ENCODE results near the gene DHRS3. TPM values are rescaled to one million over a fixed set of nuclear protein-coding genes. Genes with fewer than 3 reads are reported as not detected.

DHRS3 gene
- total and polyA plus RNA-seq, 2 of the 13 experiments (the other 11 are each of a cell fraction or from before 2014, with no cell fraction given): 48.5 to 90.5 TPM

DNA sequence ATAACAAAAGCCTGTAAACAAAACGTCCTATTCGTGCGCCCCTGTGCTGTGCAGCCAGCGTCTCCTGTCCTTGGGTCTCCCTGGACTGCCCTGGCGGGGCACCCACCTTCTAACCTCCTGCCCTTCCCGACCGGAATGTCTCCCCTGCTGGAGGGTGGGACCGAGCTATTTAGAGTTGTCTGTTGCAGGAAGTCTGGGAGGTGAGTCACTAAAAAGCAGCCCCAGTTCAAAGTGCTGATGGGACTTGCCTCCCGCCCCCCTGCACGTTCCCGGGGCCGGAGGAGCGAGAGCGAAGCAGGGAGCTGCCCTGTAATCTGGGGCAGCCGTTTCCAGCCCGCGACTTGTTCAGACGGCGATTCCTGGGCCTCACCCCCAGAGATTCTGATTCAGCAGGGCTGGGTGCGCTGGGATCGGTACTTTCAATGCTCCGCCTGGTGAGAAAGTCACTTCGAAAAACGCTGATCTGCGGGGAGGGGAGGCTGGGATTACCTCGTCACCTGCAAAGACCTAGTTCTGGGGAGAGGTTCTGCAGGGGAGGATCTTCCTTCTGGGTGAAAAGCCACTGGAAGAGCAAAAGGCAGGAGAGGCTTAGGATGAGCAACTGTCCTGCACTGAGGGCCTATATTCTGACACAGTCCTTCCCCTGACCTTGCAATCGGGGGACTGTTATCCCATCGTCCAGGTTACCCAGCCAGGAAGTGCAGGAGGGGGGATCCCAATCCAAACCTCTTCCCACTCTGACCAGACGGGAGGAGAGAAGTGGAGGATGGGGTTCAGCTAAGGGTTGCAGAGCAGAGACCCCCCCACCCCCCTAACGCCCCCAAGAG, 1.2 kb upstream of the DHRS3 start (continued):
- 0 out of 2 replicates have a peak, but pooled peaks have one; percentile 56 for TF ChIP-seq ZNF776 (CRISPR knock-in tag; IDR thresholded peaks at IDR 0.05)
- peak; percentile 65; the same call in 1 of the 2 replicates for TF ChIP-seq MAZ (IDR thresholded peaks at IDR 0.05; ENCODE audit: borderline replicate concordance, low read depth, low read length)
- TF ChIP-seq MAZ (CRISPR knock-in tag; IDR thresholded peaks at IDR 0.05; ENCODE audit: low read depth): peak; percentile 79
- TF ChIP-seq, protein P1, sequence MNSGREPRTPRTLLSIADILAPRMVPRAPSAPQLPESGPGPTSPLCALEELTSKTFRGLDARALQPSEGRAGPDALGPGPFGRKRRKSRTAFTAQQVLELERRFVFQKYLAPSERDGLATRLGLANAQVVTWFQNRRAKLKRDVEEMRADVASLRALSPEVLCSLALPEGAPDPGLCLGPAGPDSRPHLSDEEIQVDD (CRISPR knock-in tag; IDR thresholded peaks at IDR 0.05; ENCODE audit: borderline replicate concordance): no peak
- TF ChIP-seq MTF1 (CRISPR knock-in tag; IDR thresholded peaks at IDR 0.05): 0 out of 2 replicates have a peak, but pooled peaks have one; percentile 16
- TF ChIP-seq RNF2 (conservative IDR thresholded peaks at IDR 0.05; ENCODE audit: low read depth): no peak
- TF ChIP-seq ZNF367 (CRISPR knock-in tag; IDR thresholded peaks at IDR 0.05; ENCODE audit: borderline replicate concordance): no peak
- TF ChIP-seq, protein P2, sequence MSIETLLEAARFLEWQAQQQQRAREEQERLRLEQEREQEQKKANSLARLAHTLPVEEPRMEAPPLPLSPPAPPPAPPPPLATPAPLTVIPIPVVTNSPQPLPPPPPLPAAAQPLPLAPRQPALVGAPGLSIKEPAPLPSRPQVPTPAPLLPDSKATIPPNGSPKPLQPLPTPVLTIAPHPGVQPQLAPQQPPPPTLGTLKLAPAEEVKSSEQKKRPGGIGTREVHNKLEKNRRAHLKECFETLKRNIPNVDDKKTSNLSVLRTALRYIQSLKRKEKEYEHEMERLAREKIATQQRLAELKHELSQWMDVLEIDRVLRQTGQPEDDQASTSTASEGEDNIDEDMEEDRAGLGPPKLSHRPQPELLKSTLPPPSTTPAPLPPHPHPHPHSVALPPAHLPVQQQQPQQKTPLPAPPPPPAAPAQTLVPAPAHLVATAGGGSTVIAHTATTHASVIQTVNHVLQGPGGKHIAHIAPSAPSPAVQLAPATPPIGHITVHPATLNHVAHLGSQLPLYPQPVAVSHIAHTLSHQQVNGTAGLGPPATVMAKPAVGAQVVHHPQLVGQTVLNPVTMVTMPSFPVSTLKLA (IDR thresholded peaks at IDR 0.05): 0 out of 2 replicates have a peak, but pooled peaks have one; percentile 41
- peak; percentile 74 for TF ChIP-seq KDM1A (CRISPR knock-in tag; IDR thresholded peaks at IDR 0.05)
- peak; percentile 85 for TF ChIP-seq ISL2 (CRISPR knock-in tag; IDR thresholded peaks at IDR 0.05)
- peak; percentile 87; the same call in 1 of the 2 replicates for TF ChIP-seq TSC22D2 (CRISPR knock-in tag; IDR thresholded peaks at IDR 0.05; ENCODE audit: borderline replicate concordance)
- no peak for TF ChIP-seq GLI4 (CRISPR knock-in tag; IDR thresholded peaks at IDR 0.05; ENCODE audit: borderline replicate concordance)
- no peak for TF ChIP-seq ZNF570 (CRISPR knock-in tag; IDR thresholded peaks at IDR 0.05; ENCODE audit: borderline replicate concordance)
- TF ChIP-seq, protein P3, sequence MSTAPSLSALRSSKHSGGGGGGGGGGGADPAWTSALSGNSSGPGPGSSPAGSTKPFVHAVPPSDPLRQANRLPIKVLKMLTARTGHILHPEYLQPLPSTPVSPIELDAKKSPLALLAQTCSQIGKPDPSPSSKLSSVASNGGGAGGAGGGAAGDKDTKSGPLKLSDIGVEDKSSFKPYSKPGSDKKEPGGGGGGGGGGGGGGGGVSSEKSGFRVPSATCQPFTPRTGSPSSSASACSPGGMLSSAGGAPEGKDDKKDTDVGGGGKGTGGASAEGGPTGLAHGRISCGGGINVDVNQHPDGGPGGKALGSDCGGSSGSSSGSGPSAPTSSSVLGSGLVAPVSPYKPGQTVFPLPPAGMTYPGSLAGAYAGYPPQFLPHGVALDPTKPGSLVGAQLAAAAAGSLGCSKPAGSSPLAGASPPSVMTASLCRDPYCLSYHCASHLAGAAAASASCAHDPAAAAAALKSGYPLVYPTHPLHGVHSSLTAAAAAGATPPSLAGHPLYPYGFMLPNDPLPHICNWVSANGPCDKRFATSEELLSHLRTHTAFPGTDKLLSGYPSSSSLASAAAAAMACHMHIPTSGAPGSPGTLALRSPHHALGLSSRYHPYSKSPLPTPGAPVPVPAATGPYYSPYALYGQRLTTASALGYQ (CRISPR knock-in tag; IDR thresholded peaks at IDR 0.05): peak; percentile 89
- TF ChIP-seq SNAI1 (CRISPR knock-in tag; IDR thresholded peaks at IDR 0.05; ENCODE audit: borderline replicate concordance): peak; percentile 47; the same call in 1 of the 2 replicates
- TF ChIP-seq, protein P4, sequence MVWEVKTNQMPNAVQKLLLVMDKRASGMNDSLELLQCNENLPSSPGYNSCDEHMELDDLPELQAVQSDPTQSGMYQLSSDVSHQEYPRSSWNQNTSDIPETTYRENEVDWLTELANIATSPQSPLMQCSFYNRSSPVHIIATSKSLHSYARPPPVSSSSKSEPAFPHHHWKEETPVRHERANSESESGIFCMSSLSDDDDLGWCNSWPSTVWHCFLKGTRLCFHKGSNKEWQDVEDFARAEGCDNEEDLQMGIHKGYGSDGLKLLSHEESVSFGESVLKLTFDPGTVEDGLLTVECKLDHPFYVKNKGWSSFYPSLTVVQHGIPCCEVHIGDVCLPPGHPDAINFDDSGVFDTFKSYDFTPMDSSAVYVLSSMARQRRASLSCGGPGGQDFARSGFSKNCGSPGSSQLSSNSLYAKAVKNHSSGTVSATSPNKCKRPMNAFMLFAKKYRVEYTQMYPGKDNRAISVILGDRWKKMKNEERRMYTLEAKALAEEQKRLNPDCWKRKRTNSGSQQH (CRISPR knock-in tag; IDR thresholded peaks at IDR 0.05; ENCODE audit: low read depth): no peak; the same call in 1 of the 2 replicates
- TF ChIP-seq, protein P5, sequence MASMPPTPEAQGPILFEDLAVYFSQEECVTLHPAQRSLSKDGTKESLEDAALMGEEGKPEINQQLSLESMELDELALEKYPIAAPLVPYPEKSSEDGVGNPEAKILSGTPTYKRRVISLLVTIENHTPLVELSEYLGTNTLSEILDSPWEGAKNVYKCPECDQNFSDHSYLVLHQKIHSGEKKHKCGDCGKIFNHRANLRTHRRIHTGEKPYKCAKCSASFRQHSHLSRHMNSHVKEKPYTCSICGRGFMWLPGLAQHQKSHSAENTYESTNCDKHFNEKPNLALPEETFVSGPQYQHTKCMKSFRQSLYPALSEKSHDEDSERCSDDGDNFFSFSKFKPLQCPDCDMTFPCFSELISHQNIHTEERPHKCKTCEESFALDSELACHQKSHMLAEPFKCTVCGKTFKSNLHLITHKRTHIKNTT (CRISPR knock-in tag; IDR thresholded peaks at IDR 0.05): no peak
- peak; percentile 34; the same call in 1 of the 2 replicates for TF ChIP-seq TBX3 (IDR thresholded peaks at IDR 0.05; ENCODE audit: borderline replicate concordance)
- TF ChIP-seq KLF6 (CRISPR knock-in tag; IDR thresholded peaks at IDR 0.05): peak; percentile 86
- TF ChIP-seq NCOA1 (CRISPR knock-in tag; IDR thresholded peaks at IDR 0.05): no peak; the same call in 1 of the 2 replicates
- TF ChIP-seq ZNF768 (CRISPR knock-in tag; IDR thresholded peaks at IDR 0.05): peak; percentile 75
- TF ChIP-seq YEATS2 (CRISPR knock-in tag; IDR thresholded peaks at IDR 0.05; ENCODE audit: borderline replicate concordance): peak; percentile 74; the same call in 1 of the 2 replicates
